ENCODE results near the gene SELENON.

DNA sequence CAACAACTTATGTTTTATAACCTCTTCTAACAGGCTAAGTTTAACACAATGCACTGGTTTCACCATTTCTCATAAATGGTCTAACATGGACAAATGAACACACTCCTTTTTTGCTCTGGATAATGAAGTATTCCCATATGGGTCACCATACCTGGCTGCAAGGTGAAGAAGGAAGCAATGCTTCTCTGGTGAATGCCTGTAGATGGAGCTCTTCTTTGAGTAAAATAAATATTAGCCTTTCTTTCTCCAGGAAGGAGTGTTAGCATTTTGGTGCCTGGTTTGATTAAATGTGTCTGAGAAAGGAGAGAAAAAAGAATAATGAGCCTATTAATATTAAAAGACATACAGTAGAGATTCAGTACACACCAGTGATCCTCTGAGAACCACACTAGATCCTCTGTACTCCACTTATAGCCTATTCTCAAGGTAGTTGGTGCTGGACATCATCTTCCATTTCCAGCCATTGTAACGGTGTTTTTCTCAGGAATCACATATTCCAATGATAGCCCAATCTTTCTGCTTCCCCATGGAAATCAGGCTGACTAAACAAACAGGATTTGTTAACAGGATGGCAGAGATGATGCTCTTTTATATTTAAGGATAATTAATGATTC, 37.4 kb downstream of the SELENON start:
- TF ChIP-seq POLR2A (conservative IDR thresholded peaks at IDR 0.05), result no peak
- TF ChIP-seq, protein P1, sequence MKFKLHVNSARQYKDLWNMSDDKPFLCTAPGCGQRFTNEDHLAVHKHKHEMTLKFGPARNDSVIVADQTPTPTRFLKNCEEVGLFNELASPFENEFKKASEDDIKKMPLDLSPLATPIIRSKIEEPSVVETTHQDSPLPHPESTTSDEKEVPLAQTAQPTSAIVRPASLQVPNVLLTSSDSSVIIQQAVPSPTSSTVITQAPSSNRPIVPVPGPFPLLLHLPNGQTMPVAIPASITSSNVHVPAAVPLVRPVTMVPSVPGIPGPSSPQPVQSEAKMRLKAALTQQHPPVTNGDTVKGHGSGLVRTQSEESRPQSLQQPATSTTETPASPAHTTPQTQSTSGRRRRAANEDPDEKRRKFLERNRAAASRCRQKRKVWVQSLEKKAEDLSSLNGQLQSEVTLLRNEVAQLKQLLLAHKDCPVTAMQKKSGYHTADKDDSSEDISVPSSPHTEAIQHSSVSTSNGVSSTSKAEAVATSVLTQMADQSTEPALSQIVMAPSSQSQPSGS (CRISPR knock-in tag; IDR thresholded peaks at IDR 0.05), result no peak
- TF ChIP-seq LEF1 (IDR thresholded peaks at IDR 0.05), result no peak
- TF ChIP-seq PHTF2 (CRISPR knock-in tag; IDR thresholded peaks at IDR 0.05), result no peak
- TF ChIP-seq, protein P2, sequence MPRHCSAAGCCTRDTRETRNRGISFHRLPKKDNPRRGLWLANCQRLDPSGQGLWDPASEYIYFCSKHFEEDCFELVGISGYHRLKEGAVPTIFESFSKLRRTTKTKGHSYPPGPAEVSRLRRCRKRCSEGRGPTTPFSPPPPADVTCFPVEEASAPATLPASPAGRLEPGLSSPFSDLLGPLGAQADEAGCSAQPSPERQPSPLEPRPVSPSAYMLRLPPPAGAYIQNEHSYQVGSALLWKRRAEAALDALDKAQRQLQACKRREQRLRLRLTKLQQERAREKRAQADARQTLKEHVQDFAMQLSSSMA (CRISPR knock-in tag; IDR thresholded peaks at IDR 0.05), result no peak
- TF ChIP-seq, protein P3, sequence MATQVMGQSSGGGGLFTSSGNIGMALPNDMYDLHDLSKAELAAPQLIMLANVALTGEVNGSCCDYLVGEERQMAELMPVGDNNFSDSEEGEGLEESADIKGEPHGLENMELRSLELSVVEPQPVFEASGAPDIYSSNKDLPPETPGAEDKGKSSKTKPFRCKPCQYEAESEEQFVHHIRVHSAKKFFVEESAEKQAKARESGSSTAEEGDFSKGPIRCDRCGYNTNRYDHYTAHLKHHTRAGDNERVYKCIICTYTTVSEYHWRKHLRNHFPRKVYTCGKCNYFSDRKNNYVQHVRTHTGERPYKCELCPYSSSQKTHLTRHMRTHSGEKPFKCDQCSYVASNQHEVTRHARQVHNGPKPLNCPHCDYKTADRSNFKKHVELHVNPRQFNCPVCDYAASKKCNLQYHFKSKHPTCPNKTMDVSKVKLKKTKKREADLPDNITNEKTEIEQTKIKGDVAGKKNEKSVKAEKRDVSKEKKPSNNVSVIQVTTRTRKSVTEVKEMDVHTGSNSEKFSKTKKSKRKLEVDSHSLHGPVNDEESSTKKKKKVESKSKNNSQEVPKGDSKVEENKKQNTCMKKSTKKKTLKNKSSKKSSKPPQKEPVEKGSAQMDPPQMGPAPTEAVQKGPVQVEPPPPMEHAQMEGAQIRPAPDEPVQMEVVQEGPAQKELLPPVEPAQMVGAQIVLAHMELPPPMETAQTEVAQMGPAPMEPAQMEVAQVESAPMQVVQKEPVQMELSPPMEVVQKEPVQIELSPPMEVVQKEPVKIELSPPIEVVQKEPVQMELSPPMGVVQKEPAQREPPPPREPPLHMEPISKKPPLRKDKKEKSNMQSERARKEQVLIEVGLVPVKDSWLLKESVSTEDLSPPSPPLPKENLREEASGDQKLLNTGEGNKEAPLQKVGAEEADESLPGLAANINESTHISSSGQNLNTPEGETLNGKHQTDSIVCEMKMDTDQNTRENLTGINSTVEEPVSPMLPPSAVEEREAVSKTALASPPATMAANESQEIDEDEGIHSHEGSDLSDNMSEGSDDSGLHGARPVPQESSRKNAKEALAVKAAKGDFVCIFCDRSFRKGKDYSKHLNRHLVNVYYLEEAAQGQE (IDR thresholded peaks at IDR 0.05; ENCODE audit: borderline replicate concordance), result peak; percentile 40; the same call in 1 of the 2 replicates
- TF ChIP-seq, protein P3 (CRISPR knock-in tag; IDR thresholded peaks at IDR 0.05; ENCODE audit: low read depth), result no peak
- TF ChIP-seq, protein P4, sequence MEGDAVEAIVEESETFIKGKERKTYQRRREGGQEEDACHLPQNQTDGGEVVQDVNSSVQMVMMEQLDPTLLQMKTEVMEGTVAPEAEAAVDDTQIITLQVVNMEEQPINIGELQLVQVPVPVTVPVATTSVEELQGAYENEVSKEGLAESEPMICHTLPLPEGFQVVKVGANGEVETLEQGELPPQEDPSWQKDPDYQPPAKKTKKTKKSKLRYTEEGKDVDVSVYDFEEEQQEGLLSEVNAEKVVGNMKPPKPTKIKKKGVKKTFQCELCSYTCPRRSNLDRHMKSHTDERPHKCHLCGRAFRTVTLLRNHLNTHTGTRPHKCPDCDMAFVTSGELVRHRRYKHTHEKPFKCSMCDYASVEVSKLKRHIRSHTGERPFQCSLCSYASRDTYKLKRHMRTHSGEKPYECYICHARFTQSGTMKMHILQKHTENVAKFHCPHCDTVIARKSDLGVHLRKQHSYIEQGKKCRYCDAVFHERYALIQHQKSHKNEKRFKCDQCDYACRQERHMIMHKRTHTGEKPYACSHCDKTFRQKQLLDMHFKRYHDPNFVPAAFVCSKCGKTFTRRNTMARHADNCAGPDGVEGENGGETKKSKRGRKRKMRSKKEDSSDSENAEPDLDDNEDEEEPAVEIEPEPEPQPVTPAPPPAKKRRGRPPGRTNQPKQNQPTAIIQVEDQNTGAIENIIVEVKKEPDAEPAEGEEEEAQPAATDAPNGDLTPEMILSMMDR (IDR thresholded peaks at IDR 0.05 in 2 of 3, conservative IDR thresholded peaks at IDR 0.05 in 1 of 3; ENCODE audit: insufficient read depth in 2 of 3, low read depth in 1 of 3, low read length in 3 of 3), result peak; percentile 31 to 62 (median 51); a peak in 4 of 6 replicates
- no peak for TF ChIP-seq MAFK (IDR thresholded peaks at IDR 0.05; ENCODE audit: low read length)
- TF ChIP-seq SMARCA4 (IDR thresholded peaks at IDR 0.05), result no peak
- TF ChIP-seq FOXK1 (CRISPR knock-in tag; IDR thresholded peaks at IDR 0.05; ENCODE audit: borderline replicate concordance), result no peak
- TF ChIP-seq, protein P5, sequence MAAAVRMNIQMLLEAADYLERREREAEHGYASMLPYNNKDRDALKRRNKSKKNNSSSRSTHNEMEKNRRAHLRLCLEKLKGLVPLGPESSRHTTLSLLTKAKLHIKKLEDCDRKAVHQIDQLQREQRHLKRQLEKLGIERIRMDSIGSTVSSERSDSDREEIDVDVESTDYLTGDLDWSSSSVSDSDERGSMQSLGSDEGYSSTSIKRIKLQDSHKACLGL (CRISPR knock-in tag; IDR thresholded peaks at IDR 0.05; ENCODE audit: borderline replicate concordance, poor library complexity, severe bottlenecking), result no peak
- no peak for TF ChIP-seq CREB1 (IDR thresholded peaks at IDR 0.05)
- TF ChIP-seq CREB1 (CRISPR knock-in tag; IDR thresholded peaks at IDR 0.05), result no peak
- TF ChIP-seq CC2D1A (IDR thresholded peaks at IDR 0.05), result no peak

All from K562 (cell line).